Measurements from ENCODE around the gene GJD4.
A peak's percentile ranks its signal among the peaks of the same experiment; 100 is the strongest.

Gene GJD4, protein sequence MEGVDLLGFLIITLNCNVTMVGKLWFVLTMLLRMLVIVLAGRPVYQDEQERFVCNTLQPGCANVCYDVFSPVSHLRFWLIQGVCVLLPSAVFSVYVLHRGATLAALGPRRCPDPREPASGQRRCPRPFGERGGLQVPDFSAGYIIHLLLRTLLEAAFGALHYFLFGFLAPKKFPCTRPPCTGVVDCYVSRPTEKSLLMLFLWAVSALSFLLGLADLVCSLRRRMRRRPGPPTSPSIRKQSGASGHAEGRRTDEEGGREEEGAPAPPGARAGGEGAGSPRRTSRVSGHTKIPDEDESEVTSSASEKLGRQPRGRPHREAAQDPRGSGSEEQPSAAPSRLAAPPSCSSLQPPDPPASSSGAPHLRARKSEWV

GRCh38 chr10:35605191-35605590 lies at the start of gene GJD4:
TSS of gene GJD4 (plus strand) at chr10:35605341. CDS start at chr10:35605568, 227 bp downstream.
- no peak for DNase-seq

DNA sequence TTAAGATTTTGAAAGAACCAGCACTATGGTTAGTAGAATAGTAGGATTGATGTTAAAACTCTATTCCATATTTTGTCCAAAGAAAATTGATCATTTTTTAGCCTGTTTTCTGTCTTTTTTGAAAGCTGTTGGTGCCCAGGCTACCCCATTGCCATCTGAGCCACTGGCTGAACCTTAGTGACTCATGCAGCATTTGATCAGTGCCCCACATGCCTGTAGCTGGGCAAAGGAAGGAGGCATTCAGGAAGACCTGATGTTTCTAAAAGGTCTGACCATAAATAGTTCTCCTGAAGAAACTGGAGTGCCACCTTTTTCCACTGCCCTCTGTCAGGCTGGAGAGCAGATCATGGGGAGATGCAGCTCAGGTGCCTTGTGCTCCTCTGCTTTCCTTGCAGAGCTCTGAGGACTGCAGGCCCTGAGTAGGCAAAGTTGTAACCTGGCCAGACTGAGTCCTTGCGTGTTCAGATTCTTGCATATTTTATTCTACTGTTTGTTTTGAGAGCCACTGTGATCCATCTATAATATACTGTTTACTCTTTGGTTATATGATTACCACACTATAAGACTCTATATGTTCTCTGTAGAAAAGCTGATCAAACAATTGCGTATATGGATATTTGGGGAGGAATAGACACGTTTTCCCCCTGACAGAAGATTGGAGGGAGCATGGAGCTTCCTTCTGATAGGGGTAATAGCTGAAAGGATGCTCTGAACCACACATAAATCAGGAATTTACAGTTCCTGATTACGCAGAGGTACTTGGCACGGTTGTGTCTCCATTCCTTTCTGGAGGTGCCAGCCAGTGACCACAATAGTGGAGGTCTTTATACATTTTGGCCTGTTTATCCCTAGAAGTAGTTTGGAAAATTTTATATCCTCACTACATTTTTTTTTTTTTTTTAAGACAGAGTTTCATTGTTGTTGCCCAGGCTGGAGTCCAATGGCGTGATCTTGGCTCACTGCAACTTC lies 48.9 kb upstream of the GJD4 start:
- DNase-seq, result no peak

DNA sequence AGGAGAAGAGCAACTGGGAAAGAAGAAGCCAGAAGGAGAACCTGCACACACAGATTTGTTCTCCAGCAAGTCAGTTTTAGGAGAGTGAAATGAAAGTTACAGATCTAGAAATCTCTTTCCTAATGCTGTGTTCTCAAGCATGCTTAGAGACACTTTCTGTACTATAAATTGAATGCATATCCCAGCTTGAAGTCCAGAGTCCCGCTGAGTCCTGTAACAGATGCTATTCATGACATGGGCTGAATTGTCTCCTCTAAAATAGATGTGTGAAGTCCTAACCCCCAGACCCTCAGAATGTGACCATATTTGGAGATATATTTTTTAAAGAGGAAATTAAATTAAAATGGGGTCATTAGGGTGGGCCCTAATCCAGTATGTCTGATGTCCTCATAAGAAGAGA lies 46.9 kb upstream of the GJD4 start:
- DNase-seq, result no peak

GRCh38 chr10:35559416-35559815 lies 45.7 kb upstream of the GJD4 start:
- no peak for DNase-seq

- DNase-seq, result no peak
Observed at GRCh38 chr10:35561715-35562114, 43.4 kb upstream of the GJD4 start.

GRCh38 chr10:35562427-35562826 lies 42.7 kb upstream of the GJD4 start:
- no peak for DNase-seq

- peak; percentile 36 for DNase-seq
Observed at GRCh38 chr10:35563261-35563891, 41.8 kb upstream of the GJD4 start.

DNA sequence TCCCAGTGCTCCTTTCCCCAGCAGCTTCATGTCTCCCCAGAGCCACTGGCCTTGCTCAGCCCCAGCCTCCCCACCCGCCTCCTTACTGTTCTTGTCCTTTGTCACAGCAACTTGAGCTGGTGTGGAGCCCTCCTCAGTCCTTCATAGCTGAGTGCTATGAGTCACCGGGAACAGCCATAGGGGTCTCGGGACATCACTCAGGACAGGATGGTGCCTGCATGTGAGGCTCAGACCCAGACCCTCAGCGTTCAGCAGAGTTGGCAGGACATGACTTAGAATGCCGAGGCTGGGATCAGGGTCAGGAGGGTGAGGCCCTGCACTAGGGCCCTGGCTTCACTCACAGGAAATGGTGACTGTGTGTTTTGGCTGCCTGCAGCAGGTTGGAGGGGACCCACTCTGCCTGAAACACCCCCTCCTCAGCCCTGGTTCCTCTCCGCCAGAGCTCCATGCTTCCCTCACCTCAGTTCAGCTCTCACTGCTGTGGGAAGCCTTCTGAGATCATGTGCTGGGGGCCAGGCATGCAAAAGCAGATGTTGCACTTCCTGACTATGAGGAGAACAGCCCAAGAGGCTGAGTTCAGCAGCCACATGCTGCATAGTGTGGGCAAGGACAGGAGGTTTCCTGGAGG lies 40.7 kb upstream of the GJD4 start:
- no peak for DNase-seq

DNA sequence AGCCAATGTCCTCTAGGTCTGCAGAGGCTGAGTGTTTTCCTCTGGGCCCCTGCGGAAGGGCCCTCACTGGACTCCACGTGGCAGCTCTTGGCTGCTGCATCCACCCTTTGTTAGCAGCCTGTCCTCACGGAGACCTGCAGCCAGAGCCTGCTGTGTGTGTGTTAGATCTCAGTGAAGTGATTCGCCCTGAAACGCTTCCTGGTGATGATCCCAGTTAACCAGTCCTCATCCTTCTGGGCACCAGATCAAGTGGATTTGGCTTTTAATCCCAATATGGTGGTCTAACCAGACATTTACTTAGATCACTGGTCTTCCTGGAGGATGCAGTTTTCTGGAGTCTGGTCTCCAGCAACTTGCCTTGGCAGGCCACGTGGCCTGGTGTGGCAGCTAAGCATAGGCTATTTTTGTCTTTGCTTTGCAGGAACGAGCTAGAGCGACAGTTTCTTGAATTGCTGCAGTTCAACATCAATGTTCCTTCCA lies 39.5 kb upstream of the GJD4 start:
- DNase-seq, result no peak

DNA sequence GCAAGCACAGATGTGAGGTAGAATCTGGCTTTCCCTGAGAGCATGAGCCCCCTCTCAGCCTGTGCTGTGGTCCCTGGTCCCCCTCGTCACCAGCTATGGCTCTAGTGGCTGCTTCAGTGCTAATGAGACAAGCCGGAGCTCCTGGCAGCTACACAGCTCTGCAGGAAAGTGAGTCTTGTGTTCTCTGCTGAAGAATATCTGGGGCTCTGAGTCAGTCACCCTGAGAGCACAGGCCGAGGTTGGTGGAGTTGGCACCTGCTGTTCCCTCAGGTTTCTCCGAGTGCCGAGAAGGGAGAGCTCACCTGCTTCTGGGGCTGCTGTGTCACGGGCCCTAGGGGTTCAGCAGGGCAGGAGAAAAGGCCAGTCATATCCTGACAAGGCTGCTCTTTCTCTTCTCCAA lies 37.2 kb upstream of the GJD4 start:
- DNase-seq, result no peak

DNA sequence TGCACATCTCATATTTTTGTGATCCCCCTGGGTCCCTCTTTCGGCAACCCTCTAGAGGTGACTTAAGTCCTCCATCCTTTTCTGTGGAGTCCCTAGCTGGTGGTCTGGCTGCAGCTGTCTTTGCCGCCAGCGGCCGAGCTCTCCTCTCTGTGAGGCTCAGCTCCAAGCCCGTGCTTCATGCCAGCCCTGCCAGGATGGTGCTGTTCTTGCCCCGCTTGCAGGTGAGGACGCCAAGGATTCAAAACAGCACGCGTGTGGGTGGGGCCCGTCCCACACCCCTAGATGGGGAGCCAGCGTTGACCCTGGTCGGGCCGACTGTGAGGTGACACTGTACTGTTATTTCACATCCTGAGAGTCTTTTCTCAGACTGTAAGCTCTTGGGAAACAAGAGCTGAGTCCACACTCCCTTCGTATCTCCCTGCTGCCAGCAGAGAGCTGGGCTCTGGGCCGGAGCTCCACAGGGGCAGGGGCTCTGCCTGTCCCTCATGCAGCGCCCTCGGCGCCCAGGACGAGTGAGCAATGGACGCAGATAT lies 36.6 kb upstream of the GJD4 start:
- no peak for DNase-seq

DNA sequence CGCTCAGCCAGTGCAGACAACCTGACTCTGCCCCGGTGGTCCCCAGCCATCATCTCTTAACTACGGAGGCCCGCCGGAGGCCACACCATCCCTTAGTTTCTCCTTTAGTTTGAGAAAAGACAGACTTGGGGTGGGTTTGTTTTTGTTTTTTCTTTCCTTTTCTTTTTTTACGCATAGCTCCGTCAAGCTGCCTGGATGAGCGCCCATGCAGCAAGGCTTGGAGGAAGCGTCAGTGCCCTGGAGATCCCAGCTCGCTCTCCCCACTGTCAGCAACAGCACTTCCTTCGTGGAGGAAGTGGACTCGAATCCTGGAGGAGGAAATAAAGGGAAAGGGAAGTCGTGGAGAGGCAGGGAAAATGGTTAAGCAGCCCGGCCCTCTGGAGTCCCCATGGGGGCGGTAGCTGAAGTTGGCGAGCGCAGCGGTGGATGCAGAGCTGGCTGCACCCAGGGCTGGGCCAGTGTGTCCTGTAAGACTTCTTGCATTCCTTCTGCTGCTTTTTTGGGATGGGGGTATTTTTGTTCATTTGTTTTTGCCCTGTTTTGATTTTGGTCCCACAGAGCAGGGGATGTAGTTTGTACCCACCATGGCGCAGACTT lies 35.9 kb upstream of the GJD4 start:
- no peak for DNase-seq

DNA sequence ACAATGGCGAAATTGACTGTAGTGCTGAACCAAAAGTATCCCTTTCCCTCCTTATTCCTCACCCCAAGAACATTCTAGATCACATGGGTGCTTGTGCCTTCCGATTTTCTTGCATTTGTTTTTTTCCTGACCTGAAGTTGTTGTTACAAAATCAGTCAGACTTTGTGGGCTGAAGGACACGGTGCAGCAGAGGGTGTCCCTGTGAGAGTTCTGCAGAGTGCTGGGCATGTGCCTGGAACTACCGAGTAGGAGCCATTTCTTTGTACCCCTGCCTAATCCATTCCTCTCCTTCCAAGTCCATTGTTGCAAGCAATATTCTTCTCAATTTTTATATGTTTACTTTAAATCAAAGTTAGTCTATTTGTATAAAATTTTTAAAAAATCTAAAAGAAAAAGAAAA lies 35.3 kb upstream of the GJD4 start:
- DNase-seq, result no peak

DNA sequence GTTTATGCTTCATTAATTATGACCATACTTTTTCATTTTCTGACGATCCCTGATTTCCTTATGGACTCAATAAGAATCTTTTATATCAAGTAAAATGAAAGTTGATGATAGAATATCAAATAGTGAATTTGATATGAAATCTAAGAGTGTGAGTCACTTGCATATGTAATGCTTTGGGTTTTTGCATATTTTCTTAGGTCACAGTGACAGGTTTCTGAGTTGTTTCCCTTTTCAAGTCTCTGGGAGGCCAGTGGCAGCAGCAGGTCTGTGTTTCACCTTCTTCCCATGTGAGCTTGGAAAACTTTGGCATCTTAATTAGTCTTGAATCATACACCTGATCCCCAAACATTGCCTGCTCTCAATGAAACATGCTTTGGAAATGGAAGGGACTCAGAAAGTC lies 34.7 kb upstream of the GJD4 start:
- no peak for DNase-seq

- DNase-seq, result no peak
Observed at GRCh38 chr10:35572583-35572982, 32.6 kb upstream of the GJD4 start.

- no peak for DNase-seq
Observed at GRCh38 chr10:35573796-35574195, 31.3 kb upstream of the GJD4 start.

DNA sequence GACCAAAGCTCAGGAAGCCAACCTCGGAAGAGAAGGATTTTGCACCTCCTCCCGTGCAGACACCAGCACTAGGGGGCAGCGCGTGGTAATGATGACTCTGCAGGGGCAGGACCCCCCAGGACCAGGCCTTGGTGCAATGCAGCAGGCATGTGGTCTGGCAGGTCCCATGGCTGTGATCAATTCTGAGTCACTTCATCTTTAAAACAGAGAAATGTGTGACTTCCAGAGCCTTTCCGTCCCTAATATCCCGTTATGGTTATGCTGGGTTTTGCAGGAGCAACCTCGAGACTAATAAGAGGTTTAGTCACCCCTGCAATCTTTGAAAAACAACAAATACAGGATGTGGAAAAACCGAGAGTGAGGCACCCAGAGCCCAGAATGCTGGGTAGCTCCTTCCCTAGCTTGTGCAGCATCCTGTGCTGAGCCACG lies 30.2 kb upstream of the GJD4 start:
- no peak for DNase-seq

GRCh38 chr10:35575640-35576039 lies 29.5 kb upstream of the GJD4 start:
- no peak for DNase-seq

GRCh38 chr10:35576730-35577129 lies 28.4 kb upstream of the GJD4 start:
- DNase-seq, result no peak

DNA sequence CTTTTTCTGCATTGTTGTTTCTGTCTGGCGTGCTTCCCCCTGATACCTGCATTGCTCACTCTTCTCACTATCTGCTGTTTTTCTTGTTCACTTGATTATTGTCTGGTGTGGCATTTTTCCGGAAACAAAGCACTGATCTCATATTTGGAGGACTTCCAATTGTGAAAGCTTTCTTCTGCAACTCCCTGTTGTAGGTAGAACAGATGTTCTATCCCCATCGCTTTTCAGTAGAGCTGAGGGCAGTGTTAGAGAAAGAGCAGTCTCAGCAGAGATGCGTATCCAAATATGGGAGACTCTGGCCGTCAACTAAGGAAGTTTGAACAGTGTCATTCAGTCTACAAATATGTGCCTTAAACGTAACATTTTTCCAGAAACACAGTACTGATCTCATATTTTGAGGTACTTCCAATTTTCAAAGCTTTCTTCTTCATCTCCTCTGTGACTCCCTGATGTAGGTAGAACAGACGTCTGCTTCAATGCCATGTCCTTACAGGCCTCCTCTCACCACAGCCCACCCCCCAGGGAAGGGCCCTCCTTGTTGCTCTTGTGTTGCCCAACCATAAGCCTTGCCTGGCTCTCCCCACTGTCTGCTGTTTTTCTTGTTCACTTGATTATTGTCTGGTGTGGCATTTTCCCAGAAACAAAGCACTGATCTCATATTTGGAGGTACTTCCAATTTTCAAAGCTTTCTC lies 27.1 kb upstream of the GJD4 start:
- peak; percentile 24 for DNase-seq

GRCh38 chr10:35578618-35578956 lies 26.6 kb upstream of the GJD4 start:
- no peak for DNase-seq

GRCh38 chr10:35579116-35579515 lies 26.0 kb upstream of the GJD4 start:
- DNase-seq, result no peak
